ENCODE measurements around the gene PLCXD1. TPM values are rescaled to one million over a fixed set of nuclear protein-coding genes. Genes with fewer than 3 reads are reported as not detected.

PLCXD1 gene
- total RNA-seq, 1 donor from 2014 or later: 28.7 TPM

GRCh38 chrX:333611-334311, 52.6 kb downstream of the PLCXD1 start:
- TF ChIP-seq, protein P1, sequence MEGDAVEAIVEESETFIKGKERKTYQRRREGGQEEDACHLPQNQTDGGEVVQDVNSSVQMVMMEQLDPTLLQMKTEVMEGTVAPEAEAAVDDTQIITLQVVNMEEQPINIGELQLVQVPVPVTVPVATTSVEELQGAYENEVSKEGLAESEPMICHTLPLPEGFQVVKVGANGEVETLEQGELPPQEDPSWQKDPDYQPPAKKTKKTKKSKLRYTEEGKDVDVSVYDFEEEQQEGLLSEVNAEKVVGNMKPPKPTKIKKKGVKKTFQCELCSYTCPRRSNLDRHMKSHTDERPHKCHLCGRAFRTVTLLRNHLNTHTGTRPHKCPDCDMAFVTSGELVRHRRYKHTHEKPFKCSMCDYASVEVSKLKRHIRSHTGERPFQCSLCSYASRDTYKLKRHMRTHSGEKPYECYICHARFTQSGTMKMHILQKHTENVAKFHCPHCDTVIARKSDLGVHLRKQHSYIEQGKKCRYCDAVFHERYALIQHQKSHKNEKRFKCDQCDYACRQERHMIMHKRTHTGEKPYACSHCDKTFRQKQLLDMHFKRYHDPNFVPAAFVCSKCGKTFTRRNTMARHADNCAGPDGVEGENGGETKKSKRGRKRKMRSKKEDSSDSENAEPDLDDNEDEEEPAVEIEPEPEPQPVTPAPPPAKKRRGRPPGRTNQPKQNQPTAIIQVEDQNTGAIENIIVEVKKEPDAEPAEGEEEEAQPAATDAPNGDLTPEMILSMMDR (conservative IDR thresholded peaks at IDR 0.05; ENCODE audit: low read depth, low read length): no peak
- DNase-seq (ENCODE audit: low read depth): no peak
- H3K4me3 ChIP-seq (ENCODE audit: low read depth, low read length): no peak overlapping the region

DNA sequence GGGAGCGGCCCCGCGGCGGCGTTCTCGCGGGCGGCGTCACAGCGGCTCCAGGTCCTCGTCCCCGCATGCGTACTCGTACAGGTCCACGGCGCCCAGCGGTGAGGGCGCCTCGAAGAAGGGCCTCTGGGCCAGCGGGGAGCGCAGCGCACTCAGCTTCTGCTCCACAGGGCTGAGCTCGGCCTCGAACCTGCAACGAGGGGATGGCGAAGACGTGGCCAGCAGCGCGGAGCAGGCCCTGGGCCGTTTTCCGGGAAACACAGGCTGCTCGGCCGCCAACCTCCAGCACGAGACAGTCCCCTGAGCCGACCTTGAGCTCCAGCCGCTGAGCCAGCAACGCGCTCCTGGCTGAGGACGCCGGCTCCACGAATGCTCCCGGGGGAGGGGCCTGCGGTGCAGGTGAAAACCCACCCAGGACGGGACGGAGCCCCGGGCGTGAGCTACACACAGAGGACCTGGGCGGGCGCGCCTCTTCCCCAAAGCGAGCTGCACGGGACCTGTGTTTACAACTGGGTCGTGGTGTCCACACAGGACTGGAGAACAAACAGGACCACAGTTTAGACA, 53.2 kb downstream of the PLCXD1 start:
- TF ChIP-seq, protein P1 (conservative IDR thresholded peaks at IDR 0.05; ENCODE audit: low read depth, low read length): no peak
- no peak for DNase-seq (ENCODE audit: low read depth)
- no peak overlapping the region for H3K4me3 ChIP-seq (ENCODE audit: low read depth, low read length)

DNA sequence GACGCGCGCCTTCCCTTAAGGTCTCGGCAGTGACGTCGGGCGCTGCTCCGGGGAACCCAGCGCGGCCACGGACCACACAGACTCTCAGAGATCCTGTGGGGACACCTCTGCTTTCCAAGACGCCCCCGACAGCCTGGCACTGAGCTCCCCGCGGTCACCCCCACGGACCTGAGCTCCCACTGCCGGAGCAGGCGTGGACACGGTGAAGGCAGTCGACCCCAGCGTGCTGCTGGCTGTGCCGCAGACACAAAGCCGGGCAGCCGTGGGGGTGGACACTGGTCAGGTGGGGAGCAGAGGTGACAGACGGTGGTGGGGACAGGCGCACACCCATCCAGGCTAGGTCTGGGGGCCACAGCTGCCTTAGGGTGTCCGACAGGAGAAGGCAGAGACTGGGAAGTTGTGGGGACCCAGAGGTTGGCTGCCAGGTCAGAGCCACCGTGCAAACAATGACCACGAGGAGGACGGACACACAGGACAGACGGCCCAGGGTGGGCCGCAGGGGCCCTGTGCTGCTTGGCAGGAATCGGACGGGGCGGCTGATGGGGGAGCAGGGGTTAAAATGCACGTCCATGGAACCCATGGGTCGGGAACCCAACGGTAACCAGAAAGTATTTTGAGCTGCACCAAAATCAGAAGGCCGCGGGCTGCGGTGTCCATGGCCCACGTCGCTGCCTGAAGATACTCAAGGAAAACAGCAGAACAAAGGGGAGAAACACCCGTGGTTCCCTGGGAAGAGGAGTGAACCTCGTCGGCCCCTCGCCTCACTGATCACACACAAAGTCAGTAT, 54.0 kb downstream of the PLCXD1 start:
- TF ChIP-seq, protein P1 (conservative IDR thresholded peaks at IDR 0.05; ENCODE audit: low read depth, low read length): no peak
- no peak overlapping the region for H3K4me3 ChIP-seq (ENCODE audit: low read depth, low read length)
- no peak for DNase-seq (ENCODE audit: low read depth)

DNA sequence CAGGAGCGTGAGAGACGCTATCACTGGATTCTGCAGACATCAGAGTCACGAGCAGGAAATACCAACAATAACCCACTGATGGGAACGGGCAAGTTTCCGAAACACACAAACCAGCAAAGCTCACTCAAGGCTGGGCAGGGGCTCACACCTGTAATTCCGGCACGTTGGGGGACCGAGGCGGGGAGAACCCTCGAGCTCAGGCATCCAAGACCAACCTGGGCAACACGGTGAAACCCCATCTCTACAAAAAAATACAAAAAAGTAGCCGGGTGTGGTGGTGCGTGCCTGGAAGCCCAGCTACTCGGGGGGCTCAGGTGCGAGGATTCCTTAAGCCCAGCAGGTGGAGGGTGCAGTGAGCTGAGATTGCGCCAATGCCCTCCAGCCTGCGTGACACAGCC, 54.6 kb downstream of the PLCXD1 start:
- TF ChIP-seq, protein P1 (conservative IDR thresholded peaks at IDR 0.05; ENCODE audit: low read depth, low read length): no peak
- H3K4me3 ChIP-seq (ENCODE audit: low read depth, low read length): no peak overlapping the region
- DNase-seq (ENCODE audit: low read depth): no peak

- TF ChIP-seq, protein P1 (conservative IDR thresholded peaks at IDR 0.05; ENCODE audit: low read depth, low read length): no peak
- H3K4me3 ChIP-seq (ENCODE audit: low read depth, low read length): no peak overlapping the region
- DNase-seq (ENCODE audit: low read depth): no peak
Observed at GRCh38 chrX:336227-336626, 55.0 kb downstream of the PLCXD1 start.

DNA sequence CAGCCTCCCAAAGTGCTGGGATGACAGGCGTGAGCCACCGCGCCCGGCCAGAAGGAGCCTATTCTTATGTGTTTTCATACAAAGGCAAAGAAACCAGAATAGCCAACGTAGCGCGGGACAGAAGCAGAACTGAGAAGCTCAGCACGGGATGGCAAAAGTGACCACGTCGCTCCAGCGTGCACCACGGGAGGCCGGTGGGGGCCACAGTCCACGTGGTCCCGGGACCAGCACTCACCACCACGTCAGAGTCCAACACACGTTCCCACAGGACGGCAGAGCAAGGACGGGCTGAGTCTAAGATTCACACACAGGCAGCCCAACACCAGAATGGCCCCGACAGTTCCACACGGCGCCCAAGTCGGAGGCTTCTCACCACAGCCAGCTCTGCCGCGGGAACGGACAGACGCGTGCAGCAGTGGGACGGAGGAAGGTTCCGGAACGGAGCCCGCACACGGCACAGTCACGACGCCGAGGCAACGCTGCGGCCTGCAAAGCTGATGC, 56.2 kb downstream of the PLCXD1 start:
- DNase-seq (ENCODE audit: low read depth): no peak
- no peak overlapping the region for H3K4me3 ChIP-seq (ENCODE audit: low read depth, low read length)
- TF ChIP-seq, protein P1 (conservative IDR thresholded peaks at IDR 0.05; ENCODE audit: low read depth, low read length): no peak

Measured in epithelial cell of proximal tubule (primary cell).